ENCODE measurements around the gene HPN. TPM values are rescaled to one million over a fixed set of nuclear protein-coding genes. Genes with fewer than 3 reads are reported as not detected.

Gene HPN
- total RNA-seq, 4 donors from 2014 or later = 0.26 to 2.7 (median 0.68) TPM

DNA sequence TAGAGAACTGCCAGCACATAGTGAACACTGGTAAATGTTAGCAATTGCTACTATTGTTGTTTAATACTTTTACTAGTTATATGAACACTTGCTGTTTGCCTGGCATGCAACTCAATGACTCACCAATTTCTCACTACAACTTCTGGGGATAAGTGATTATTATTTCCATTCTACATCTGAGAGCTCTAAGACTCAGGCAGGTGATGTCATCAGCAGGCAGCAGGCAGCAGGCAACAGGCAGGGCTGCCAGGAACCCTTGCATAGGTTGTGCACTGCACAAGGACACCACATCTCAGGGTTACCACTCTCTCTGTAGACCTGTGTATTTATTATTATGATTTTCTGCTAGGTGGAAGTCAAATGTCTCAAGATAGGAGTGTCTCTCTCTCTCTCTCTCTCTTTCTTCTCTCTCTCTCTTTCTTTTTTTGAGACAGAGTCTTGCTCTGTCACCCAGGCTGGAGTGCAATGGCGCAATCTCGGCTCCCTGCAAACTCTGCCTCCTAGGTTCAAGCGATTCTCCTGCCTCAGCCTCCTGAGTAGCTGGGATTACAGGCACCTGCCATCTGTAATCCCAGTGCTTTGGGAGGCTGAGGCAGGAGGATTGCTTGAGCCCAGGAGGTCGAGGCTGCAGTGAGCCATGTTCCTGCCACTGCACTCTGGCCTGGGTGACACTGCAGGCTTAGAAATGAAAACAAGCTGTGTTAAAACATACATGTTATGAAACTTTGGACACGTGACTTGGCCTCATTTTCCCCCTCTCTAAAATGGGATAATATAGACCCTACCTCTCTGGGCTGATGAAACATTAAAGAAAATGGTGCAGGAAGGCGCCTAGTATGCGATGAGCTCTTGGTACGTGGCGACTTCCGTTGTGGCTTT lies 22.7 kb downstream of the HPN start:
- no peak for DNase-seq
- intact Hi-C loops (cut with DNase I; ENCODE audit: low total_unique reads) = no loop called here
- no peak overlapping the region for H3K4me3 ChIP-seq

DNA sequence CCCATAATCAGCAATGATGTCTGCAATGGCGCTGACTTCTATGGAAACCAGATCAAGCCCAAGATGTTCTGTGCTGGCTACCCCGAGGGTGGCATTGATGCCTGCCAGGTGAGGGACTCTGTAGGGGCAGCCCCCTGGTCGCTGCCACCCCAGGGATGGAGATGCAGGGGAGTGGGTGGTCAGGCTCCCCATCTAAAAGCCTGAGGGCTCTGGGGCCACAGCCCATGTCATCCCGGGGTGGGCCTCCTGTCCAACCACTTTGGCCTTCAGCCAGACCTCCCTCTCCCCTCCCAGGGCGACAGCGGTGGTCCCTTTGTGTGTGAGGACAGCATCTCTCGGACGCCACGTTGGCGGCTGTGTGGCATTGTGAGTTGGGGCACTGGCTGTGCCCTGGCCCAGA lies 24.1 kb downstream of the HPN start:
- Histone ChIP-seq H3K9me3 (no peaks in the 10 kb centered on the region), H3K27ac (no peak overlapping the region), H3K27me3 (no peaks in the 10 kb centered on the region), H3K4me3 (no peak overlapping the region), H3K36me3 (no peaks in the 10 kb centered on the region), H3K4me1 (no peaks in the 10 kb centered on the region)
- DNase-seq = no peak
- TF ChIP-seq, protein P1, sequence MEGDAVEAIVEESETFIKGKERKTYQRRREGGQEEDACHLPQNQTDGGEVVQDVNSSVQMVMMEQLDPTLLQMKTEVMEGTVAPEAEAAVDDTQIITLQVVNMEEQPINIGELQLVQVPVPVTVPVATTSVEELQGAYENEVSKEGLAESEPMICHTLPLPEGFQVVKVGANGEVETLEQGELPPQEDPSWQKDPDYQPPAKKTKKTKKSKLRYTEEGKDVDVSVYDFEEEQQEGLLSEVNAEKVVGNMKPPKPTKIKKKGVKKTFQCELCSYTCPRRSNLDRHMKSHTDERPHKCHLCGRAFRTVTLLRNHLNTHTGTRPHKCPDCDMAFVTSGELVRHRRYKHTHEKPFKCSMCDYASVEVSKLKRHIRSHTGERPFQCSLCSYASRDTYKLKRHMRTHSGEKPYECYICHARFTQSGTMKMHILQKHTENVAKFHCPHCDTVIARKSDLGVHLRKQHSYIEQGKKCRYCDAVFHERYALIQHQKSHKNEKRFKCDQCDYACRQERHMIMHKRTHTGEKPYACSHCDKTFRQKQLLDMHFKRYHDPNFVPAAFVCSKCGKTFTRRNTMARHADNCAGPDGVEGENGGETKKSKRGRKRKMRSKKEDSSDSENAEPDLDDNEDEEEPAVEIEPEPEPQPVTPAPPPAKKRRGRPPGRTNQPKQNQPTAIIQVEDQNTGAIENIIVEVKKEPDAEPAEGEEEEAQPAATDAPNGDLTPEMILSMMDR (IDR thresholded peaks at IDR 0.05) = no peak
- no peak for TF ChIP-seq POLR2A (IDR thresholded peaks at IDR 0.05)
- intact Hi-C loops (cut with DNase I; ENCODE audit: low total_unique reads) = no loop called here

More for the DNA sequence above, 22.7 kb downstream of the HPN start:
- TF ChIP-seq POLR2A (IDR thresholded peaks at IDR 0.05) = no peak
- TF ChIP-seq, protein P1 (IDR thresholded peaks at IDR 0.05) = no peak
- Histone ChIP-seq H3K9me3 (no peaks in the 10 kb centered on the region), H3K4me1 (no peaks in the 10 kb centered on the region), H3K27me3 (no peaks in the 10 kb centered on the region), H3K27ac (no peak overlapping the region), H3K36me3 (no peaks in the 10 kb centered on the region)

DNA sequence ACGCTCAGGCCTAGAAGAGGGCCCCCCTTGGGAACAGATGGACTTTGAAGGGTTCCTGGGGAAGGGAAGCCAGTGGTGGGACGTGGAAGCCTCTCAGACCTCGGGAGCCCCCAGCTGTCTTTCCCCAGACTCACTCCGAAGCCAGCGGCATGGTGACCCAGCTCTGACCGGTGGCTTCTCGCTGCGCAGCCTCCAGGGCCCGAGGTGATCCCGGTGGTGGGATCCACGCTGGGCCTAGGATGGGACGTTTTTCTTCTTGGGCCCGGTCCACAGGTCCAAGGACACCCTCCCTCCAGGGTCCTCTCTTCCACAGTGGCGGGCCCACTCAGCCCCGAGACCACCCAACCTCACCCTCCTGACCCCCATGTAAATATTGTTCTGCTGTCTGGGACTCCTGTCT lies 24.6 kb downstream of the HPN start:
- intact Hi-C loops (cut with DNase I; ENCODE audit: low total_unique reads) = no loop called here

DNA sequence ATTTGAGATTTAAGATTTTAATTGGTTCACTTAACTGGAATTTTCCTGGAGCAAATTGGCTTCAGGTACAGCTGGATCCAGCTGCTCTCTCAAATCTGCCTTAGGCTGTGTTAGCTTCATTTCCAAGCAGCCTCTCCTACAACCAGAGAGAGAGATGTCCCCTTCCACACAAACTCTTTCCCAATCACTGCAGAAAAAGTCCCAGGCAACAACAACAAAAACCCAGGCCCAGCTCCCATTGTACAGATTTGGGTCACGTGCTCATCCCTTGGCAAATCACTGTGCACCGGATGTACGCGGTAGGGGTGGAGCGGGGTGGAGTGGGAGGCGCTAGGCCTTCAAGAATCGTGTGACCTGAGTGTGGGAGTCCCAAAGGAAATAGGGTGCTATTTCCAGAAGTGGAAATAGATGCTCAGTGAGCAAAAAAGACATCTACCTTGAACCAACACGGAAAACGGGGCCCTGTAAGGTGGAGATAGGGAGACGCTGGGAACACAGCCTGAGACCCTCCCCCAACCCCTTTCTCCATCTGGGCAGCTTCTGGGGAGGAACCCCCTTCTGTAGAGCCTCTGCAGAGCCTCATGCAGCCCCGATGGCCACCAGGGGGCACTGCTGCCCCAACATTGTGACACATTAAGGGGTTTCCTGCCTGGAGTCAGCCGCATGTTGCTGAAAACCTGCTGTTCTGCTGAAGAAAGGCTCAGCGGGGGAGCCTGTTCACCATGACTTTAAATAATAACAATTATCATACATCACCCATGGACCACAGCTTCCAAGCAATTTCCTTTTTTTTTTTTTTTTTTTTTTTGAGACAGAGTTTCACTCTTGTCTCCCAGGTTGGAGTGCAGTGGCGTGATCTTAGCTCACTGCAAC lies 25.4 kb downstream of the HPN start:
- no peaks in the 10 kb centered on the region for H3K36me3 ChIP-seq
- H3K9me3 ChIP-seq = no peaks in the 10 kb centered on the region
- H3K27ac ChIP-seq = no peak overlapping the region
- no peaks in the 10 kb centered on the region for H3K27me3 ChIP-seq
- no peaks in the 10 kb centered on the region for H3K4me1 ChIP-seq
- intact Hi-C loops (cut with DNase I; ENCODE audit: low total_unique reads) = no loop called here
- H3K4me3 ChIP-seq = no peak overlapping the region
- peak; percentile 69 to 76 for DNase-seq
- no peak for TF ChIP-seq POLR2A (IDR thresholded peaks at IDR 0.05)
- TF ChIP-seq, protein P1 (IDR thresholded peaks at IDR 0.05) = peak; percentile 70 to 85 (median 80)

More for the DNA sequence above, 24.6 kb downstream of the HPN start:
- no peak for DNase-seq
- no peak for TF ChIP-seq POLR2A (IDR thresholded peaks at IDR 0.05)
- TF ChIP-seq, protein P1 (IDR thresholded peaks at IDR 0.05) = no peak
- no peaks in the 10 kb centered on the region for H3K36me3 ChIP-seq
- no peak overlapping the region for H3K4me3 ChIP-seq
- H3K27ac ChIP-seq = no peak overlapping the region
- no peaks in the 10 kb centered on the region for H3K27me3 ChIP-seq
- no peaks in the 10 kb centered on the region for H3K9me3 ChIP-seq
- no peaks in the 10 kb centered on the region for H3K4me1 ChIP-seq

All from uterus (tissue), 4 donors.